MCF 10A (cell line): Measurements from ENCODE around the gene TMEM175. TPM values are rescaled to one million over a fixed set of nuclear protein-coding genes. Genes with fewer than 3 reads are reported as not detected.

Experiments
- BruUV-seq: library from RNA; stranded (reverse); fragments of 400-500 nt; replicated peaks from 2 replicates; lab custom pipeline; 2021; lab: Mats Ljungman, UMichigan
- CTCF ChIA-PET: fragments of 300-600 bp; sonication (Branson Sonifier 250); formaldehyde crosslinking; extraction: SDS; loops from one replicate; lab custom pipeline; 2021; ENCODE audit warnings: antibody characterized with exemption, inconsistent platforms; lab: Yijun Ruan, JAX
- POLR2A ChIA-PET: fragments of 300-600, 350-650 bp; sonication (Branson Sonifier 250); formaldehyde crosslinking; extraction: SDS; loops from one replicate; lab custom pipeline; 2020; ENCODE audit warnings: antibody characterized with exemption, inconsistent platforms; lab: Yijun Ruan, JAX
- DNase-seq: peaks from one replicate; pipeline ENCODE4 v3.0.0-alpha.2; 2018; ENCODE audit not compliant: unreplicated experiment
- H3K27ac Mint-ChIP-seq: one replicate; pipeline ENCODE4 v1.8.0; 2022; ENCODE audit warnings: mild to moderate bottlenecking, low read depth, mixed read lengths; ENCODE audit not compliant: unreplicated experiment
- H3K27me3 Mint-ChIP-seq: one replicate; pipeline ENCODE4 v1.8.0; 2022; ENCODE audit warnings: mixed read lengths; ENCODE audit not compliant: insufficient read depth, unreplicated experiment
- H3K36me3 Mint-ChIP-seq: one replicate; pipeline ENCODE4 v1.8.0; 2022; ENCODE audit warnings: mild to moderate bottlenecking, moderate library complexity, mixed read lengths; ENCODE audit not compliant: insufficient read depth, unreplicated experiment
- H3K4me1 Mint-ChIP-seq: one replicate; pipeline ENCODE4 v1.8.0; 2022; ENCODE audit warnings: mixed read lengths; ENCODE audit not compliant: insufficient read depth, unreplicated experiment
- H3K4me3 Mint-ChIP-seq: one replicate; pipeline ENCODE4 v1.8.0; 2022; ENCODE audit warnings: mild to moderate bottlenecking, moderate library complexity, mixed read lengths; ENCODE audit not compliant: unreplicated experiment
- H3K9me3 Mint-ChIP-seq: one replicate; pipeline ENCODE4 v1.8.0; 2022; ENCODE audit warnings: mixed read lengths; ENCODE audit not compliant: unreplicated experiment
- intact Hi-C: fragments of 100-400 bp; cut with micrococcal nuclease; formaldehyde crosslinking; loops from 2 replicates; pipeline ENCODE4 v1.14.1; 2022
- total RNA-seq: library from RNA; stranded (reverse); gene quantifications from 2 replicates; pipeline ENCODE4 v1.2.3, GENCODE V29; 2022
- TF ChIP-seq, protein P1 (sequence below): fragments of 200-600 bp; IDR thresholded peaks from one replicate; pipeline ENCODE4 v1.8.0; 2022; ENCODE audit warnings: antibody characterized with exemption, mild to moderate bottlenecking; ENCODE audit not compliant: unreplicated experiment

The TMEM175 gene
- total RNA-seq, 1 experiment from 2014 or later, result 28.9 TPM

DNA sequence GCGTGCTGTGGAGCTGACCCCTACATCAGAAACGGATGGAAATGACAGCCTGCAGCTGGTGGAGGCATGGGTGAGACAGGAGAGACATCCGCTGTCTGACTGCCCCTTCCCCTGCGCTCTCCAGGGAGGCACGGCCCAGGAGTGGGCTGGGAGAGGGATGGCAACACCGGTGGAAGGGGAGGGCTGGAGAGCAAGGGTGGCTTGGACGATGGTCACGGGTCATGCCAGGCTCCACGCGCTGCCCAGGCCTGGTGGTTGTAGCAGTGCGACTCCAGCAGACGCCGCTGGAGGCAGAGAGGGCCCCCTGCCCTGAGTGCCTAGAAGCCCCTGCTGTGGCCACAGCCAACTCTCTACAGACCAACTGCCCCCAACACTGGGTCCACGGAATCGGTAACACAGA is 48.0 kb upstream of the TMEM175 start:
- ChIA-PET POLR2A (no interaction called here), CTCF (no interaction called here)
- H3K27me3 Mint-ChIP-seq, result no peaks in the 10 kb centered on the region
- intact Hi-C loops, result no loop called here
- H3K9me3 Mint-ChIP-seq, result no peaks in the 10 kb centered on the region
- TF ChIP-seq, protein P1, sequence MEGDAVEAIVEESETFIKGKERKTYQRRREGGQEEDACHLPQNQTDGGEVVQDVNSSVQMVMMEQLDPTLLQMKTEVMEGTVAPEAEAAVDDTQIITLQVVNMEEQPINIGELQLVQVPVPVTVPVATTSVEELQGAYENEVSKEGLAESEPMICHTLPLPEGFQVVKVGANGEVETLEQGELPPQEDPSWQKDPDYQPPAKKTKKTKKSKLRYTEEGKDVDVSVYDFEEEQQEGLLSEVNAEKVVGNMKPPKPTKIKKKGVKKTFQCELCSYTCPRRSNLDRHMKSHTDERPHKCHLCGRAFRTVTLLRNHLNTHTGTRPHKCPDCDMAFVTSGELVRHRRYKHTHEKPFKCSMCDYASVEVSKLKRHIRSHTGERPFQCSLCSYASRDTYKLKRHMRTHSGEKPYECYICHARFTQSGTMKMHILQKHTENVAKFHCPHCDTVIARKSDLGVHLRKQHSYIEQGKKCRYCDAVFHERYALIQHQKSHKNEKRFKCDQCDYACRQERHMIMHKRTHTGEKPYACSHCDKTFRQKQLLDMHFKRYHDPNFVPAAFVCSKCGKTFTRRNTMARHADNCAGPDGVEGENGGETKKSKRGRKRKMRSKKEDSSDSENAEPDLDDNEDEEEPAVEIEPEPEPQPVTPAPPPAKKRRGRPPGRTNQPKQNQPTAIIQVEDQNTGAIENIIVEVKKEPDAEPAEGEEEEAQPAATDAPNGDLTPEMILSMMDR, result no peak
- DNase-seq, result no peak
- H3K27ac Mint-ChIP-seq, result no peak overlapping the region
- H3K4me1 Mint-ChIP-seq, result no peaks in the 10 kb centered on the region
- no peak overlapping the region for H3K4me3 Mint-ChIP-seq
- BruUV-seq, result no TSS peak
- H3K36me3 Mint-ChIP-seq, result peaks cover 29% of the 10 kb centered on the region

DNA sequence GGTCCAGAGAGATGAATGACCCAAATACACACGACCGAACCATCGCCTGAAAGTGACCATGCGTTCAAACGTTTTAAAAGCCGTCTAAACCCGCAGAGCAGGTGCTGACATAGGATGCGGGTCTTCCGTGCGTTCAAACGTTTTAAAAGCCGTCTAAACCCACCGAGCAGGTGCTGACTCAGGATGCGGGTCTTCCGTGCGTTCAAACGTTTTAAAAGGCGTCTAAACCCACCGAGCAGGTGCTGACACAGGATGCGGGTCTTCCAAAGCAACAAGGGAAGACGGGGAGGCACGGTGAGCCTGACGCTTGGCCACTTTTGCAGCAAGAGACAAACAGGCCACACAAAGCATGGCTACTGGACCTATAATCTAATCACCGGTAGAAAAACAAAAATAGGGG is 47.4 kb upstream of the TMEM175 start:
- no peak for DNase-seq
- H3K27me3 Mint-ChIP-seq, result no peaks in the 10 kb centered on the region
- ChIA-PET CTCF (no interaction called here), POLR2A (no interaction called here)
- H3K4me1 Mint-ChIP-seq, result no peaks in the 10 kb centered on the region
- H3K27ac Mint-ChIP-seq, result no peak overlapping the region
- intact Hi-C loops, result no loop called here
- H3K9me3 Mint-ChIP-seq, result no peaks in the 10 kb centered on the region
- H3K36me3 Mint-ChIP-seq, result peaks cover 26% of the 10 kb centered on the region
- BruUV-seq, result no TSS peak
- TF ChIP-seq, protein P1, result no peak
- no peak overlapping the region for H3K4me3 Mint-ChIP-seq

DNA sequence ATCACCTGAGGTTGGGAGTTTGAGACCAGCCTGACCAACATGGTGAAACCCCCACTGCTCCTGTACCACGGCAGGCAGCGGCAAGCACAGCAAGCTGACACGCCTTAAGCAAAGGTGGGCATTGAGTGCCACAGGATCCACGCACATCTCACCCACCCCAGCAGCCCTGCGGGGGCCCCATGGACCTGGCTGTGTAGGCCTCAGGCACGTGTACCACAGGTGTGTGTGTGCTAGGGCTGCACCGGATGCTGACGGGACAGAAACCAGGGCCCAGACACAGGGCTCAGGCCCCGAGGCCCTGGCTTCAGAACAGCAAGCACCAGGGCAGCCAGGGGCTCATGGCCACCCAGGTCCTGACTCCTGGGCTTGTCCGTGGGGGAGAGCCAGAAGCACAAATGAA is 46.9 kb upstream of the TMEM175 start:
- ChIA-PET CTCF (no interaction called here), POLR2A (no interaction called here)
- Mint-ChIP-seq H3K27me3 (no peaks in the 10 kb centered on the region), H3K4me1 (no peaks in the 10 kb centered on the region), H3K9me3 (no peaks in the 10 kb centered on the region), H3K4me3 (no peak overlapping the region), H3K36me3 (peaks cover 22% of the 10 kb centered on the region), H3K27ac (no peak overlapping the region)
- no peak for DNase-seq
- intact Hi-C loops, result no loop called here
- TF ChIP-seq, protein P1, result no peak
- BruUV-seq, result no TSS peak

DNA sequence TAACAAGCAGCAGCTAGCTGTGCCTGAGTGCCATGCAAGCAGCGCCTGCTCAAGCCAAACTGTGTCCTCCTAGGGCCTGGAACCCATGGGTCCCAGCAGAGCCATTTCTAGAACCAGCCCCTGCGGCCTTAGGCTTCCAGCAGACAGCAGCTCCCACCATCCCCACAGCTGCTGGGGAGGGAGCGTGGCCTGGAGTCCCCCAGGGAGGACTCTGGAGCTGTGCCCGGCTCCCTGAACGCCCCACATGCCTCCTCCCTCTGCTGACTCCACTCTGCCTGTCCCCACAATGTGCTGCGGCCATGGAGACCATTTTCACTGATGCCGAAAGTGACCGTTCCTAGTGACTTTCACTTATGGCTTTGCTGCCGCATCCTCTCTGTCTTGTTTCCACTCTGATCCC is 46.0 kb upstream of the TMEM175 start:
- ChIA-PET POLR2A (no interaction called here), CTCF (interaction anchor here (0.7 kb wide), 1 partner anchor 14 kb away, joined by 4 read pairs; no protein-coding TSS in a partner anchor)
- no peaks in the 10 kb centered on the region for H3K9me3 Mint-ChIP-seq
- TF ChIP-seq, protein P1, result no peak
- DNase-seq, result no peak
- no peak overlapping the region for H3K27ac Mint-ChIP-seq
- no peaks in the 10 kb centered on the region for H3K27me3 Mint-ChIP-seq
- H3K4me1 Mint-ChIP-seq, result no peaks in the 10 kb centered on the region
- no TSS peak for BruUV-seq
- intact Hi-C loops, result no loop called here
- H3K4me3 Mint-ChIP-seq, result no peak overlapping the region
- peaks cover 25% of the 10 kb centered on the region for H3K36me3 Mint-ChIP-seq
